ENCODE results near the gene TMEM175. TPM values are rescaled to one million over a fixed set of nuclear protein-coding genes. Genes with fewer than 3 reads are reported as not detected.

The TMEM175 gene
- total RNA-seq, 1 donor from 2014 or later, result 30.6 TPM

GRCh38 chr4:1006856-1007255, 74.6 kb downstream of the TMEM175 start:
- no peak overlapping the region for H3K27ac Mint-ChIP-seq
- no peak for TF ChIP-seq CTCF (IDR thresholded peaks at IDR 0.05; ENCODE audit: unreplicated experiment)
- H3K27me3 Mint-ChIP-seq, result peaks cover 47% of the 10 kb centered on the region
- peaks cover 4% of the 10 kb centered on the region for H3K36me3 Mint-ChIP-seq (ENCODE audit: insufficient read depth)
- H3K9me3 Mint-ChIP-seq (ENCODE audit: low read depth), result no peaks in the 10 kb centered on the region
- no peak overlapping the region for H3K4me3 Mint-ChIP-seq (ENCODE audit: low read depth)
- H3K4me1 Mint-ChIP-seq (ENCODE audit: low read depth), result peaks cover 10% of the 10 kb centered on the region
- no peak for DNase-seq (ENCODE audit: low spot score, unreplicated experiment)

Other genes starting within 250 kb of the TMEM175 start
- gene SLC49A3, start 243.3 kb upstream of the TMEM175 start, total RNA-seq, result 12.9 and 13.1 TPM in 2 replicates
- 79.8 and 87.9 TPM in 2 replicates for gene PCGF3, start 226.6 kb upstream of the TMEM175 start, total RNA-seq
- 1.4 and 2.0 TPM in 2 replicates for gene CPLX1, start 106.3 kb upstream of the TMEM175 start, total RNA-seq
- gene GAK, start 144 bp upstream of the TMEM175 start, total RNA-seq, result 116 and 119 TPM in 2 replicates
- gene DGKQ, start 41.1 kb downstream of the TMEM175 start, total RNA-seq, result 21.6 and 24.9 TPM in 2 replicates
- 79.4 and 87.0 TPM in 2 replicates for gene IDUA, start 54.6 kb downstream of the TMEM175 start, total RNA-seq
- 2.6 and 3.3 TPM in 2 replicates for gene SLC26A1, start 60.9 kb downstream of the TMEM175 start, total RNA-seq
- 121 and 126 TPM in 2 replicates for gene FGFRL1, start 79.2 kb downstream of the TMEM175 start, total RNA-seq
- gene RNF212, start 181.1 kb downstream of the TMEM175 start, total RNA-seq, result 11.2 and 11.6 TPM in 2 replicates
- 1.9 and 2.2 TPM in 2 replicates for gene SPON2, start 240.1 kb downstream of the TMEM175 start, total RNA-seq

Measured in progenitor cell of endocrine pancreas (in vitro differentiated cells).